Kidney glomerular epithelial cell (primary cell): ENCODE measurements around the gene GPR142.
A peak's percentile ranks its signal among the peaks of the same experiment; 100 is the strongest.

ENCODE experiments used
- DNase-seq: peaks from one replicate; lab custom pipeline; 2025; lab: John Stamatoyannopoulos, UW

GPR142 gene

DNA sequence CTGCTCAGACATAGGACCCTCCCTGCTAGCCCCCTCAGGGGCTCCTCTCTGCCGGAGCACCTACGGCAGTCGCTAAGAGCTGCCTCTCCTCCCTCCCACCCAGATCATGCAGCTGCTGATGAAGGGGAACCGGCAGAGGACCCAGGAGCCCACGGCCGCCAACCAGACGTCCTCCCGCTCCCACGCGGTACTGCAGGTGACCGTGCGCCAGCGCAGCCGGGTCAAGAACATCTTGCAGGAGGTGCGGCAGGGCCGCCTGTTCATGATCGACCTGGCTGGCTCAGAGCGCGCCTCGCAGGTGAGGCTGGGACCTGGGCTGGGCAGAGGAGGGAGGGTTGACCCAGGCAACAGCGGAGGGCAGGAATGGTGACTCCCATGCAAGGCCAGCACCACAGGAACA is 22.6 kb upstream of the GPR142 start:
- no peak for DNase-seq

DNA sequence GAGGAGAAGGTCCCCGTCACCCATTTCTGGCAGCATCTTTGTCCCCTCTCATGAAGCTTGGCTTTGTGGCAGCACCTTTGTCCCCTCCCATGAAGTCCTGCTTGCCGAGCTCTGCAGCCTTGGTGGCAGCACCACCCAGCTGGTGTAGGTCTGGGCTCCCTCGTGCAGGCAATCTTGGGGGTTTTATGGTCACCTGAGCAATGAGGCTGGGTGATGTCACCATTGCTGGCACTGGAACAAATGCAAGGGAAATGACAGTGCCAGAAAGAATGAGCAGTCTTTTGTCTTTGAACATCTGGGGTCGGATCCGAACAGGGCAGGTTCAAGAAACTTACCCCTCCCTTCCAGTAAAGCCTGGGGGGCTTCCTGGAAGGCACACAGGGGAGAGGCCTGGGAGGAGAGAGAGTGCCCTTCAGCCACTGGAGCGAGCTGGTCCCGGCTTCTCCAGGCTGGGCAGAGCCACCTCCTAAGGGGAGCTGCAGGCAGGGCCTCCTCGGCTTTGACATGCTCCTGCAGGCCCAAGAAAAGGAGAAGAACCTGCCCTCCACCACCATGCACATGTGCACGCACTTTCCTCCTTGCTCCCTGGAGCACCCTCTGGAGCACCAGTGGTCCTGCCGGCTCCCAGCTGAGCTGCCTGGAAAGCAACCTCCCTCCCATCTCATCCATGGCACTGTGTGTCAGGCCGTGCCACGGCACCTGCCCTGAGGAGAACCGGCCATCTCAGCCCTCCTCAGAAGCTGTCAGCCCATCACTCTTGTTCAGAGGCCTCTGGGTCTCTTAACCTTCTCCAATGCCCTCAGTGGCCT is 21.7 kb upstream of the GPR142 start:
- no peak for DNase-seq

DNA sequence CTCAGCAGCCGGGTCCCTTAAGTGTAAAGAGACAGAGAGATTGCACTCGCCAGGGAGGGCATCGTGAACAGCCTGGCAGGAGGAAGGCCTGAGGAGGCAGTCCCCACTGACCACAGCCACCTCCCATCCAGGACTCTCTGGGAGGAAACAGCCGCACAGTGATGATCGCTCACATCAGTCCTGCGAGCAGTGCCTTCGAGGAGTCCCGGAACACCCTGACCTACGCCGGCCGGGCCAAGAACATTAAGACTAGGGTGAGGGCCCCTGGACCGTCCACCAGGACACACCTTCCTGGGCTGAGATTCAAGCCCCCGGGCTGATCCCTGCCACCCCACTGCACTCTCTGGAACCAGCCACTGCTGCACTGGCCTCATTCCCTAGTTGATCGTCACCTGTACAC is 19.7 kb upstream of the GPR142 start:
- DNase-seq: no peak

DNA sequence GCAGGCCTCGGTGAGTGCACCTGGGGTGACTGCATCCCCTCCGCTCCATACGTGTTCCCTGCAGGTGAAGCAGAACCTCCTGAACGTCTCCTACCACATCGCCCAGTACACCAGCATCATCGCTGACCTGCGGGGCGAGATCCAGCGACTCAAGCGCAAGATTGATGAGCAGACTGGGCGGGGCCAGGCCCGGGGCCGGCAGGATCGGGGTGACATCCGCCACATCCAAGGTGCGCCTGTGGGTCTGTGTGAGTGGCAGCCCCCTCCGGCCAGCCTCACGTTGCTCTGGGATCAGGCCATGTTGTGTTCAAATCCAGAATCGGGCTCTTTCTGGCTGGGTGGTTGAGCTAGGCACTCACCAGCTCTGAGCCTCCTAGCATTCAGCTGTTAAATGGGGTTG is 18.2 kb upstream of the GPR142 start:
- no peak for DNase-seq

DNA sequence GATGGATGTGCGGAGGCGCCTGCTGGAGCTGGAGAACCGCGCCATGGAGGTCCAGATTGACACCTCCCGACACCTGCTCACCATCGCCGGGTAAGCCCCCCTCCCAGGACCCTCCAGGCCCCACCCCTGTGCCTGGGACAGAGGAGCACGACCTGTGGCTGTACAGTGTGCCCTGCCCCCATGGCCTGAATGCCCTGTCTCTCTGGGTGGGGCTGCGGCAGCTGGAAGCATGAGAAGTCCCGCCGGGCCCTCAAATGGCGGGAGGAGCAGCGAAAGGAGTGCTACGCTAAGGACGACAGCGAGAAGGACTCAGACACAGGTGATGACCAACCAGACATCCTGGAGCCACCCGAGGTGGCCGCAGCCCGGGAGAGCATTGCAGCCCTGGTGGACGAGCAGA is 16.8 kb upstream of the GPR142 start:
- no peak for DNase-seq

DNA sequence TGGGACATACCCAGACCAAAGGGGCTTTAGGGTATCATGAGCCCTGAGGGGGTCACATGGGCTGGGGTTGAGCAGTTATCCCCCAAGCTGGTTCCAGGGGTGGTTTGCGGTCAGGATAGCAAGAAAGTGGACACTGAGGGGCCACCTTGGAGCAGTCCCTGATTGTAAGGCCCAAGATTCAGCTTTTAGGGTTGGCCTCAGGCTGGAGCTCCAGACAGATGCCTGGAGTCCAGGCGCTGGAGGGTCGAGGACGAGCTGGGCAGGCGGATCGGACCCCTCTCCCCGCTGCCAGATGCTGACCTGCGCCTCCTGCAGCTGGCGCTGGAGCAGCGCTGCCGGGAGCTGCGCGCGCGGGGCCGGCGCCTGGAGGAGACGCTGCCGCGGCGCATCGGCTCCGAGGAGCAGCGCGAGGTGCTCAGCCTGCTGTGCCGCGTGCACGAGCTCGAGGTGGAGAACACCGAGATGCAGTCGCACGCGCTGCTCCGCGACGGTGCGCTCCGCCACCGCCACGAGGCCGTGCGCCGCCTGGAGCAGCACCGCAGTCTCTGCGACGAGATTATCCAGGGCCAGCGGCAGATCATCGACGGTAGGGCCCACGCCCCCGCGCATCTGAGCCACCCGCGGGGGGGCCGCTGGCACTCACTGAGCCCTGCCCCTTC is 15.6 kb upstream of the GPR142 start:
- DNase-seq: no peak

DNA sequence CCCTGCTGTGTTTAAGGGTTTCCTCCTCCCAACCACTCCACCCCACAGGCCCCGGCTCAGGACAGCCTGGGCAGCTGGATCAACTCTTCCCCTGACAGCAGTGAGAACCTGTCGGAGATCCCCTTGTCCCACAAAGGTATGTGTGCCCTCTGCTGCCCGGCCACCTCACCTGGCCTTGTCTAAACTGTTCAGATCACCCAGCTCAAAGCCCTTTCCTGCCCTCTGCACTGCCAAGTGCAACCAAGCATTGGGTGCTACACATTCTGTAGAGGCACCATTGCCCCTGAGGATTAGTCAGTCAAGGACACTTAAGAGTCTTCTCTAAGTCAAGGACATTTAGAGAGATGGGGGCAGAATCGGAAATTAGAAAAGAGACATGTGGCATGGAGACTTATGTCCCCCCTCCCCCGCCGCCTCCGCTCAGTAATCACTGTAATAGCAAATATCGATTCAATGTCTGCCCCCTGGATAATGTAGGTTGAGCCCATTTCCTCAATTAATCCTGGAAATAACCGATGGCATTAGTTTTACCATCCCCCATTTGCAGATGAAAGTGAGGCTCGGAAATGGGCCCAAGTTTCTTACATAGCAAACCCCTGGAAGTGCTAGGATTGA is 13.8 kb upstream of the GPR142 start:
- DNase-seq: no peak

DNA sequence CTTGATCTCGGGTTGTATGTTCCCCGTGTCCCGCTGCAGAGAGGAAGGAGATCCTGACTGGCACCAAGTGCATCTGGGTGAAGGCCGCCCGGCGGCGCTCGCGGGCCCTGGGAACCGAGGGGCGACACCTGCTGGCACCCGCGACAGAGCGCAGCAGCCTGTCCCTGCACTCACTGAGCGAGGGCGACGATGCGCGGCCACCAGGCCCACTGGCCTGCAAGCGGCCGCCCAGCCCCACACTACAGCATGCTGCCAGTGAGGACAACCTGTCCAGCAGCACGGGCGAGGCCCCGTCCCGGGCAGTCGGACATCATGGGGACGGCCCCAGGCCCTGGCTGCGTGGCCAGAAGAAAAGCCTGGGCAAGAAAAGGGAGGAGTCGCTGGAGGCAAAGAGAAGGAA is 13.2 kb upstream of the GPR142 start:
- DNase-seq: no peak

DNA sequence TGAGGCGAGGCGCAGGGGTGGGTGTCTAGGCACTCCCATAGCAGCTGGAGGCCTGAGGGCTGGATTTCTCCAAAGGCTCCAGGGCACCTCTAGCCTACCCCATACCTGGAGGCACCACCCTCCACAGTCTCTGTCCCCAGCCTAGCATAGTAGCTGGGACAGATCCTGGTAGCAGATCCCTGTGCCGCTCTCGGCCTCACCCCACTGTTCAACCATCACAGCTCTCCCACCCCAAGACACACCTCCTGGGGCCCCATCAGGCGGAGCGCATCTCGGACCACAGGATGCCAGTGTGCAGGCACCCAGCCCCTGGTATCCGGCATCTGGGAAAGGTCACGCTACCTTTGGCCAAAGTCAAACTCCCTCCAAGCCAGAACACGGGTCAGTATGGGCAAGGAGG is 12.7 kb upstream of the GPR142 start:
- no peak for DNase-seq

DNA sequence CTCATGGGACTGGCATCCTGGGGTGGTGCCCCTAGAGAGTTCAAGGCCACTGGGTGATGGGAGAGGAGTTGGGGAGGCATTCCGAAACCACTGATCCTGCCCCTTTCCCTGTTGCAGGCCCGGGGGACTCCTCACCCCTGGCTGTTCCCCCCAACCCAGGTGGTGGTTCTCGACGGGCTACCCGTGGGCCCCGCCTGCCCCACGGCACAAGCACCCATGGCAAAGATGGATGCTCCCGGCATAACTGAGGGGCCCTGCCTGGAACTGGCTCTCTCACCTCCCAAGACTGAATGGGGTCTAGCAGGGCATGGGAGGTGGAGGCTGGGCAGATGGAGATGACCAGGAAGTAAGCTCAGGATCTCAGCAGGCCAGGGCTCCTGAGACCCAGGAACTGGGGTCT is 12.2 kb upstream of the GPR142 start:
- DNase-seq: no peak

DNA sequence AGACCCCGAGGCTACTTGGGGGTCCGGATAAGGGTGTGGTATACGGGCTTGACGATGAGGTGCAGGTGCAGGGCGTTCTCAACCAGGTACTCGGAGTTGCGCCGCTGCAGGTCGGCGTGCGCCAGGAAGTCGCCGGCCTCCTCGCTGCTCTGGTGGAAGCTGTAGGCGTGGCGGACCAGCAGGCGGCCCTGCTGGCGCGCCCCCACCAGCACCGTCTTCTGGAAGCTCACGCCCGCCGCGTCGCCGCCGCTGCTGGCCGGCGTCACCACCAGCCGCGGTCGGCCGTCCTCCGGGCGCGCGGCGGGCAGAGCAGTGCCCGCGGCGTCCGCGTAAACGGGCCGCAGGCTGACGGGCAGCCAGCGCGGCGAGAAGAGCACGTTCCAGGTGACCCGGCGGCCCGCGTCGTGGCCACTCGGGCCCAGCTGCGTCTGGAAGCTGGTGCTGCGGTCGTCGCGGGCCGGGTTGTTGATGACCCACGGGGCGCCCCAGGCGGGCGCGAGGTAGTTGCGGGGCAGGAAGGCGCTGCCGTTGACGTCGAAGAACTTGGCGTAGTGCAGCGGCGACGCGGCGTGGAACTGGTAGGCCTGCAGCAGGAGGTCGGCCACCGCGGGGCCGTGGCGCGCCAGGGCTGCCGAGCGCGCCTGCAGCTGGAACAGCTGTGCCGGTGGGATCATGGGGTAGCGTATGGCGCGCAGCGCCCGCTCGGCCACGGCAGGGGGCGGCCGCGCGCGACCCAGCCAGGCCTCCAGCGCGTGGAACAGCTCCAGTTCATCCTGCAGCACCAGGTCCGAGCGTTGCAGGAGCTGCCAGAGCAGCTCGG is 10.4 kb upstream of the GPR142 start:
- no peak for DNase-seq

DNA sequence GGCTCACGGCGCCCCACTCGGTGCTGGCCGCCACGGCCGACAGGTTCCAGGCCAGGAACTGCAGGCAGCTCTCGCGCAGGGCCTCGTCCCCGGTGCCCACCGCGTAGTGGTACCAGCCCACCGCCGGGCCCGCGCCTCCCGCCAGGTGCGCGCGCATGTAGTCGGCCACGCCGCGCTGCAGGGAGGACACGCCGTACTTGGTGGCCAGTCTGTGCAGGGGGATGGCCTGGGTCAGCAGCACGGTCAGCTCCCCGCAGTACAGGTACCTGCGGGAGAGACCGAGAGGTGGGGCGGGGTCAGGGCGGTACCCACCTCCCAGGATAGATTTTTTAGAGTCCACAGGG is 9.9 kb upstream of the GPR142 start:
- DNase-seq: no peak

DNA sequence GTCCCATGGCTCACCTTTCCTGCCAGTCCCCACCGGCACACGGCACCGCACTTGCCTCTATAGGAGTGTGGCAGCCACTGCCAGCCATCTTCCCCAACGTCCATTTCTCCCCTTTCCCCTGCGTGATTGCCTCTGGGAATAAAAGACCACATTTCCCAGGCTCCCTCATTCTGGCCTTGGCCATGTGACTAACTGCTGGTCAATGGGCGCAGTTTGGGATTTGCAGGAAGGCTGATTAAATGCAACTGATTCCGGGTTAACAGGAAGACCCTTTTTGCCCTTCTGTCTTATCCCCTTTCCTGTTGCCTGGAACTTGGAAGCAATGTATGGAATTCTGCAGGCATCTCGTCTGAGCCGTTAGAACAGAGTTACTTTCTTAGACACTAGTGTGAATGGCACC is 8.6 kb upstream of the GPR142 start:
- DNase-seq: no peak

DNA sequence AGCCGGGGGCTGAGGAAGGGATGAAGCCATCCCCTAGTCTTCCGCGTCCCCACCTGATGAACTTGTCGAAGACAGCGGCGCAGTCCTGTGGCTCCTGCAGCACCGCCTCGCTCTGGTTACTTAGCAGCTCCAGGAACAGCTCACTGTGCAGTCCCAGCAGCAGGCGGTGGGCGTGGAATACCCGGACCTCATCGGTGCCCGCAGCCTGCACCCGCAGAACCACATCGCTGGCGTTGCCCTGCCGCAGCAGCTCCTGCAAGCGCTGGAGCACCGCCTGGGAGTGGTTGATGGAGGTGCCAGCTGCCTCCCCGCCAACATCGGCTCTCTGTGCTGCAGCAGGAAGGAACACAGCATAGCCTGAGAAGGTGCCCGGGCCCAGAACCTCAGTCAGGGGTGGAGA is 7.4 kb upstream of the GPR142 start:
- DNase-seq: no peak

DNA sequence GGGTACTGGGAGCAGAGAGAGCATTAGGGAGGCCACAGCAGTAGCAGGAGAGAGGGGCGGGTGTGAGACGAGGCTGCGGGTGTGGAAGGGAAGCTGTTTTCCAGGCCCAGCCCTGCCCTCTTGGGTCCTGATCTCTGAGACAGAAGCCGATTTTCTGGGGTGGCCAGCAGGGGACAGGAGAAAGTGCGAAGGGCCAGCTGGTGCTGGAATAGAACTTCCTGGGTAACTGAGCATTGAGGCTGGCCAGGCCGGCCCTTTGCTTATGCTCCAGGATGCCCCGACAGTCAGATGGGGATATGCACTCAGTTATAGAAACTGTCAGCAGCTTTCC is 6.4 kb upstream of the GPR142 start:
- no peak for DNase-seq

DNA sequence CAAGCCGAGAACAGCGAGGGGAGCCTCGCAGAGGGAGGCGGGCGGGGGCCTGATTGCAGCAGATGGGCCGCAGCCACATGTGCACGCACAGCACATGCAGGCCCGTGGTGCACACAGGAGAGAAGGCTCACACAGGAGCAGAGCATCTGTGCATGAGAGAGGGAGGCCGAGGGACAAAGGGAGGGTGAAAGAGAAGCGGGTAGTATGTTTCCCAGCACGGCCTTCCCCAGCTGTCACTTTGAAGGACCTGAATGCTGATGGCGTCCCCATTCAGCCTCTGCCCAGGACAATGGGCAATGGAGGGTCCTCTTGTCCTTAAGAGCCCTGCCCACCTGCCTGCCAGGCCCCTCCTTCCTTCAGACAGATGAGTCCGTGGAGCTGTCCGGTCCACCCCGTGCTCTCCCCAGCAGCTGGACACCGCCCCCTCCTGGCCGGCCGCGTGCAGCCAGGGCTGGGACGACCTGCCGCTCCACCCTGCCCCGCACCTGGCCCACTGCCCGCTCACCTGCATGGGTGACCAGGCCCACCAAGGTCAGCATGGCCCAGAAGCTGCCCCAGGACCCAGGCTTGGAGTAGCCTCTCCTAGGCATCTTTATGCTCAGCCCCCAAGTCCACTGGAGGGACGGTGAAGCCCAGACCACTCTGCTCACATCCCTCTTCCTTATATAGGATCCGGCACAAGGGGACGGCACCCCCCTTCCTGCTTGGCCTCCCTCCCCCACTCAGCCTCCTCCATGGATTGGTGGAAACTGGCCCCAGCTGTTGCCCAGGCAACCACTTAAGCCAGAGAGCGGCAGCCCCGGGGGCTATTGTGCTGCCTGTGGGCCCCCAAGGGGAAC is 5.9 kb upstream of the GPR142 start, which contains the start of gene BTBD17:
BTBD17 (minus strand) TSS at position 639 of the 839 bp plus-strand sequence; CDS start at position 590, 49 bp downstream.
- peak; percentile 5 for DNase-seq

DNA sequence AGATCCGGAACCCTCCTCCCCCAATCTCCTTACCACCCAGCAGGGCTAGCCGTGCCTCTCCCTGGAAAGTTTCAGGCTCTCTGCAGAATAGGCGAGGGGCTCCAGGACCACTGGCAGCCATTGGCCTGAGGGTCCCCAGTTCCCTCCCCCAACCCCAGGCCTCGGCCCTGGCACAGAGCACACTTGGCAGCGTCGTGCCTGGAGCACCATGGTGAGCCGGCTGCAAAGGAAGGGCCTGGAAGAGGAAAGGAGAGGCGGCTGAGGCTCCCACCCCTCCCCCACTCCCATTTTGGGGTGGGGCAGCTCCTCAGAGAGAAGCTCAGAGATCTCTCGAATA is 5.3 kb upstream of the GPR142 start:
- no peak for DNase-seq

DNA sequence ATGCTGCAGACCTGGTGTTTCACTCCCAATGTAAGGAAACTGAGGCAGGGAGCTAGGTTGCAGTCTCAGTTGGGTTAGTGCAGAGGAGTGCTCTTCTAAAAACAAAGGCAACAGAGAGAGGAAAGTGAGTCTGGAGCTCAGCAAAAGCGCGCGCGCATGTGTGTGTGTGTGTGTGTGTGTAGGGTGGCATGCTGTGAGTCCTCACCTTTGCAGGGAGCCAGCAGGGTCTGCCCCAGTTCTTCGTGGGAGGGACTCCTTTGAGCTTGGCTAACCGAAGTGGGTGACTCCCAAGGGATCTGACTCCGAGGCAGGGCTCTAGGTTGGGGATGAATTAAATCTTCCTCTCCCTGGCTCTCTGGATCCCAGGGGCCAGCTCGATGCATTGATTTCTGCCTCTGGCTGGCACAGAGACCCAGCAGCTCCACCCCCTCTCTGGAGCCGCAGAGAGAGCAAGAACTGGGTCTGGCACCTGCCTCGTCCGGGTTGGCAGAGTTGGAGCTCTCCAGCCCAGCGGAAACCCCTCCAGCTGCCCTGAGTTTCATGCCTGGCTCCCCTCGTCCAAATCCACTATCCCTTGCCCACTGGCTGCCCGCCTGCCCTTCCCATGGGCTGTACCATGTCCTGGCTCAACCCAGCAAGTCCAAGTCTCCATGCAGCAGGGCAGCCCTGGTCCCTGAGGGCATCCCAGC is 4.4 kb upstream of the GPR142 start:
- DNase-seq: no peak

DNA sequence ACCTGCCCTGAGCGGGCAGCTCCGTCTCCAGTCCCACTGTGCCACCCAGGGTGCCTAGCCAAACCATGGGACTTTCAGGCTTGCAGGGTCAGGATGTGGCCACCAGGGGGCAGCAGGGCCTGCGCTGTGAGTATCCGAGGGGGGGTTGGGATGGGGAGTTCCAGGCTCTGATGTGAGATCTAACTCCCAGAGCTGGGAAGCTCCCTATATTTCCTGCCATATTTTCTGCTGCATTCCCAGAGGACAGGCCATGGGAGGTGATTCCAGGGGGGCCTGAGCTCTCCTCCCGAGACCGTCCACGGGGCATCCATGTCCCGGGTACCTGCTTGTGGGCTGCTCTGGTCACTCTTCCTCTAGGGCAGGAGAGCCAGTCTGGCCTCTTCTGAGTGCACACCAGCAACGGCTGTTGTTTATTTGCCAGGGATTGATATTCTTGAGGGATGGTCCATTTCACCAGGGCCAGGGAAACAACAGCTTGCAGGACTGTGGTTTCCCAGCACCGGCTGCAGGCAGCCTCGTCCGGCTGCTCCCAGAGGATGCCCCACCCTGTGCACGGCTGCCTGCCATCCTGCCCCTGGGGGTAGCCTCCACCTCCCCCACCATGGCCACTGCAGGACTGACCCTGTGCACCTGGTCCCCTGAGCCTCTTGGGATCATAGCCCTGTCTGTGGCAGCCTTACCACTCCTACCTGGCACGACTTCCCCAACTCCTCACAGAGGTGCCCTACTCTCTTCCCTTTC is 1.2 kb downstream of the GPR142 start:
- DNase-seq: peak; percentile 29

DNA sequence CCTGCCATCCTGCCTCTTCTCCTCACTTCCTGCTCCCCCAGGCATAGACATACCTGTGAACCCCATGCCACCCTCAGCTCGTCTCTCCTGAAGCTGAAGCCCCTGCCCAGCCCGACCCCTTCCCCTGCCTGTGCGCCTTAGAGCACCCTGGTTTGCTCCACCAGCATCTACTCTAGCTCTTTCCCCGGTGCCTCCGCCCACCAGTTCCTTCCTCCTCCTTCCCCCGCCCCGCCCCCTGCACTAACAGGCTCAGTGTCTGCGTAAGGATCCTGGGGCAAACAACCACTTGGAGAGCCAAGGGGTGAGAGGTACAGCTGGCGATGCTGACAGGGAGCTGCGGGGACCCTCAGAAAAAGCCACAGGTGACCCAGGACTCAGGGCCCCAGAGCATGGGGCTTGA is 1.9 kb downstream of the GPR142 start:
- DNase-seq: no peak
